ENCODE results near the gene RBP5. TPM values are rescaled to one million over a fixed set of nuclear protein-coding genes. Genes with fewer than 3 reads are reported as not detected.

RBP5 gene
- total RNA-seq, 1 donor from 2014 or later: 1.8 TPM

DNA sequence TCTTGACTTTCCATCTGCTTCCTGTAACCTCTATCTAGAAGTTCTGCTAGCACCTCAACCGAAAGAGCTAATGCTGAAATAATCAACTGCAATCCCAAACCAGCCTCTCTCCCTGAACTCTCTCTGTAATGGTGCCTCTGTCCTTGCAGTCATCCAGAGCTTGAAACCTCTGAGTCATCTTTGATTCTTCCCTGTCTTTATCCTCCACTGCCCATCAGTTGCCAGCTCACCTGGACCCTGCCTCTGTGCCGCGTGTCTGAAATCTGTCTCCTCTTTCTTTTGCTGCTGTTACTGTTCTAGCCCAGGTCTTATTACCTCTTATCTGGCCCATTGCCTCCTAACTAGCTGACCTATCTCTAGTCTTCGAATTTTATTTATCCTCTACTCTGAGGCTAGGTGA, 17.0 kb upstream of the RBP5 start:
- no peak for DNase-seq

DNA sequence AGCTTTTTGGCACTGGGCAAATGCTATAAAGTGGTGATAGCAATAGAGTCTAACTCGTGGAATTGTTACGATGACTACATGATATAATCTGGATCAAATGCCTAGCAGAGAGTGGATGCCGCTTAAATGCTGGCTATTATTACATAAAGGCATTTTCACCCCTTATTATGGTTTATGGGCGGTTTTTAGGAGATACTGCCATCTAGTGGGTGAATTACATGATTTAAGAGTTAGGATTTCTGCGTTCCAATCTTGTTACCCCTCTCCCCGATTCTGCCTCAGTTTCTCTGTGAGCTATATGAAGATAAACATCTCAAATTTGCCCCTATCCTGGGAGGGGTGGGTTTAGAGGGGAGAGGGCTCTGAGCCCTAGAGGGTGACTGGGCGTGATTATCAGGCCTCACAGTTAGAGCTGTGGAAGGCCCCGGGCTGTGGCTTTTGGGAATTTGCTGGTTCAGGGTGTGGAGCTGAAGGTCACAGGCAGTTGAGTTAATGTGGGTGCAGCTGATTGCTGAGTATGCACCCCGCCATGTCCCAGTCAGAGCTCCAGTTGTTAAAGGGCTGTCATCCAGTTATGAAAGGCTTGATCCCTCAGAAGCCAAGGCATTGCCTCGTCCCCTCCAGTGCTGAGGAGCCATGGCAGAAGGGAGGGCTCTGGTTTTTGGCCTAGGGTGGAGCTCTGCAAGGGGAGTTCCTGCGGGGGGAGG, 15.9 kb upstream of the RBP5 start:
- peak; percentile 49 for DNase-seq

DNA sequence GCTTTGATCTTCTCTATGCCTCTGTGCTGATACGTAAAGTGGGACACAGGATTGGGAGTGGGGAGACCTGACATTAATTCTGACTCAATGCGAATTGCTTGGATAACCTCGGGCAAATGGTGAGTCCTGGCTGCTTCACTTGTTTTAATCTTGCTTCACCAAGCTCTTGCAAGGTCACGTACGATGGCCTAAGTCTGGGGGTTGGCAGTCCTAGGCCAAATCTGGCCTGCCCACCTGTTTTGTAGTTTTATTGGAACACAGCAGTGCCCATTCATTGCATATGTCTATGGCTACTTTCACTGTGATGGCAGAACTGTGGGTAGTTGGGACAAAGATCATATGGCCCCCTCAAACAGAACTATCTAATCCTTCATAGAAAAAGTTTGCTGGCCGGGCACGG, 14.9 kb upstream of the RBP5 start:
- no peak for DNase-seq

DNA sequence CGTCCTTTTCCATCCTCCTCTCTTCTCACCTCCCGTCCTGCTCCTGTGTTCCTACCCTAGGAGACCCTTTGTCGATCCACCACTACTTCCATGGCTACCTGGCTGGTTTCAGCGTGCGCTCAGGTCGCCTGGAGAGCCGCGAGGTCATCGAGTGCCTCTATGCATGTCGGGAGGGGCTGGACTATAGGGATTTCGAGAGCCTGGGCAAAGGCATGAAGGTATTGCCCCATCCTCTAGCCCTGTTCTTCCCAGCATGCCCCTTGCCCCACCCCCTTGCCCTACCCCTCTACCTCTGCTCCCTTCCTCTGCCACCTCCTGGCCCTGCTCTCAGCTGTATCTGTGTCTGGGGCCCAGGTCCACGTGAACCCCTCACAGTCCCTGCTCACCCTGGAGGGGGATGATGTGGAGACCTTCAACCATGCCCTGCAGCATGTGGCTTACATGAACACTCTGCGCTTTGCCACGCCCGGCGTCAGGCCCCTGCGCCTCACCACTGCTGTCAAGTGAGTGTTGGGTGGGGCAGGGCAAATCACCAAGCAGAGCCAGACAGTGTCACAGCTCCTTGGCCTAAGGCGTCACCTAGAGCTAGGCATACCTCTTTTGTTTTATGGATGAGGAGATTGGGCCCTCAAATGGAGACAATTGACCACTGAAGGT, 14.2 kb upstream of the RBP5 start:
- DNase-seq: no peak

DNA sequence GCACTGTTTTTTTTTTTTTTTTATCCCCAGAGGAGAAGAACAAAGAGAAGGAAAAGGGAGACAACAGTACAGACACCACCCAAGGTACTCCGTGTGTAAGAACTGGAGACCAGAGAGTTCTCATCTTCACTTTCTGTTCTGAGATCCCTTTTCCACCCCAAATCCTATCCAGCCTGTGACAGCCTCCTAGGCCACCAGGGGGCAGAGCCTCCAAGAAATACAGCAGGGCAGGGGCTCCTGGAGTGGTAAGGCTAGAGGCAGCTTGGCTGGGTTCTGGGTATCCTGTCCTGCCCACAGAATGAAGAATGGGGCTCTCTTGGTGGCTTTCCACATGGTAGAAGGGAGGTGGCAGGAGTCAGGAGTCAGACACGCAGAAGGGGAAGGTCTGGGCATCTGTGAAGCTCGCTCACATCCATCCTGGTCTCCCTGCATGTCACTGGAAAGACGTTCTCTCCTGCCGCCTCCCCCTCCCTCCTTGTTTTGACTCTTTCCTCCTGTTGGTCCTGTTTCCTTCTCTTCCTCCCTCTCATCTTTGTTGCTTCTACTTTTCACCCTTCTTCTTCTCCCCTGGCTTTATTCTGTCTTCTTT, 13.5 kb upstream of the RBP5 start:
- DNase-seq: peak; percentile 41

DNA sequence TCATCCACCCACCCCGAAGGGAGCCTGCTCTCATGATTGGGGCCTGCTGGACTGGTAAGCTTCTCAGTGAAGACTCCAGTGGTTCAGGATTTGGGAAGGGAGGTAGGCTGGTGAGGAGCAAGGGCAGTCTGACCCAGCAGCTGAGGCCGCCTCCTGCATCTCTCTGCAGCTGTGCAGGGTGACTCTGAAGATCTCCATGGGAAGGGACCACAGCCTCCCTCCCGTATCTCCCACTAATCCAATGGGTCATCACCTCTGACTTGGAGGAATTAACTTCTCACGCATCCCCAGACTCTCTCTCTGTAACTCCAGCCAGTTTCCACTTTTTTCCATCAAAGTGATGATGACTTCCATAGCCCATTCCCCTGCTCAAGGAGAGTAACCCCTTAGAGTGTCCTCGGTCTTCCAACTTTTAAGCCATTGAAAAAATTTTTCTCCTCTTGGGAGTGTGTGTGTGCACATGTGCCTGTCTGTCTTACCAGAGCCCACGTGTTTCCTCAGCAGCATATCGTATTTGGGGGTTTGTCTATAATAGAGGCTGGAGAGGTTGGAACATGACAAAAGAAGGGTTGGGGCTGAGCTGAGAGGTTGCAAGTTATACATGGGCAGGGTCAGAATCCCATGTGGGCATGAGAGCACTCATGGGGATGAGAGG, 12.8 kb upstream of the RBP5 start:
- DNase-seq: no peak

DNA sequence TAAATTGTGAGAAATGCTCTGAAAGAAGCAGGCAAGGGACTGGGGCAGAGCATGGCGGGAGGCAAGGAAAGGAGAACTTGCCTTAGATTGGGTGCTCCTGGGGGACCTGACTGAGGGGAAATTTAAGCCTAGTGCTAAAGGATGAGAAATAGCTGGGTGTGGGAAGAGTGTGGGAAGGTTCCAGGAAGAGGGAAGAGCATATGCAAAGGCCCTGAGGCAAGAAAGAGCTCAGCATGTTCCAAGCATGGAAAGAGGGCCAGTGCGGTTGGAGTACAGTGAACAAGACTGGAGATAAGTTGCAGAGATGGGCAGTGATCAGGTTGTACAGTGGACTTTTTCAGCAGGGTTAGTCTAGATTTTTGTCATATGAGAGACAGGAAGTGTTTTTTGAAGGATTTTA, 10.5 kb upstream of the RBP5 start:
- no peak for DNase-seq

DNA sequence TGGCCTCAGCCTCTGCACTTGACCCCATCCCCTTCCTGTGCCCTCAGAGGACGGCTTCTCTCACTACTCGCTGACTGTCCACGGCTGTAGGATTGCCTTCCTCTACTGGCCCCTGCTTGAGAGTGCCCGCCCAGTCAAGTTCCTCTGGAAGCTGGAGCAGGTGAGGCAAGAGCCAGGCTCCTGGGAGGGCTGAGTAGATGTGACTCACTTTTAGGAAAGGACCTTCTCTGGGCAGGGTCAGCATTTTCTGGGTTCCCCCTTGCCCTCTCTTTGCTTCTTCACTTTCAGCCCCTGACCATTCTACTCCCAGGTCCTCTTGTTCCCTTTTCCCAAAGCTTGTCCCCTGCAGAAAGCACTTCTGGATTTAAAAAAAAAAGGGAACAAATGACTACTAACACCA, 9.2 kb upstream of the RBP5 start:
- DNase-seq: no peak

DNA sequence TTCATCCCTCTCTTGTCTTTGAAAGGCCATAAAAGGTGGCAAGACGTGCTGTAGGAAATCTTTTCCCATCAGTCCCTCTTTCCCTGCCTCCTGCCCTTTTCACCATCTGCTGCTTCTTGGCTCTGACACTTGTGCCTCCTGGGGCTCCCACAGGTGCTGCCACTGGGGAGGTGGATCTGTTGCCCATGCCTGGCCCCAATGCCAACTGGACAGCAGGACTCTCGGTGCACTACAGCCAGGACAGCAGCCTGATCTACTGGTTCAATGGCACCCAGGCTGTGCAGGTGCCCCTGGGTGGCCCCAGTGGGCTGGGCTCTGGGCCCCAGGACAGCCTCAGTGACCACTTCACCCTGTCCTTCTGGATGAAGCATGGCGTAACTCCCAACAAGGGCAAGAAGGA, 8.0 kb upstream of the RBP5 start:
- DNase-seq: no peak

DNA sequence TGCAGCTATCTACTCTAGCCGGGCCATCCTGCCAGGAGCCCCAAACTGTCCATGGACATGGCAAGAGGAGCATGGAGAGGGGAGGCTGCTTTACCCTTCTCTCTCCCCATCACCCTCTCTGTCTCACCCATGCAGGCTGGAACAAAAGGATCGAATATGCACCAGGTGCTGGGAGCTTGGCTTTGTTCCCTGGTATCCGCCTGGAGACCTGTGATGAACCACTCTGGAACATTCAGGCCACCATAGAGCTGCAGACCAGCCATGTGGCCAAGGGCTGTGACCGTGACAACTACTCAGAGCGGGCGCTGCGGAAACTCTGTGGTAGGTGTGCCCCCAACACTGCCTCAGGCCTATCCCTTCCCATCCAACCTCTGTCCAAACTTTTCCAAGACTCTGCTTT, 7.4 kb upstream of the RBP5 start:
- no peak for DNase-seq

DNA sequence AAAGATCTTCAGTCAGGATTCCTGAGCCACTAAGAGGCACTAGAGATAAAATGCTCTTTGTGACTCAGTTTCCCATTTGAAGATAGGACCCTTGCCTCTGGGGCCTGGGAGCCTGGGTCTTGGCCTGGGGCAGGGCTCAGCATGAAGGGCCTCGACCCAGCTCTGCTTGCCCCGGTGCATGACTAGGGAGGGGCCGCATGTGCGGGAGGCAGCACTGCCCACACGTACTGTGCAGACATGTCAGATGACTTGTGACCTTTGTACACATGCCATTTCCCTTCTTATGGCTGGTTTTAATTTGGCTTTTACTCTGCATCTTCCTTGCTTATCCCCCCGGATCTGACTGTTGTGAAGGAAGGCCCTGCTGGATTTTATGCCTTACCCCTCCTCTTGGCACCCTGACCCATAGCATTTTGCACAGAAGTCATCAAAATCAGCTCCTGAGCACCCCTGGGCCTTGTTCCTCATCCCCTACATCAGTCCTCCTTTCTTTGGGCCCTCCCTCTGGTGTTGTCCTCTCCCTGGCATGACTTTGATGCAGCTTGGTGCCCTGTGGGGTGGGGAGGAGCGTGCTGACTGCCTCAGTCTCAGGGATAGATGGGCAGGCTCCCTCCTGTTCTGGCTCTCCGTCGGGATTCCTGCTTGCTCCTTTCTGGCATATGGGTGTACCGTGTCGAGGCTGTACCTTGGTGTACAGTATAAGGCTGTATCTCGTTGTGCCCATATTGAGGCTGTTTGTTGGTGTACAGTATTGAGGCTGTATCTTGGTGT, 5.9 kb upstream of the RBP5 start:
- no peak for DNase-seq

DNA sequence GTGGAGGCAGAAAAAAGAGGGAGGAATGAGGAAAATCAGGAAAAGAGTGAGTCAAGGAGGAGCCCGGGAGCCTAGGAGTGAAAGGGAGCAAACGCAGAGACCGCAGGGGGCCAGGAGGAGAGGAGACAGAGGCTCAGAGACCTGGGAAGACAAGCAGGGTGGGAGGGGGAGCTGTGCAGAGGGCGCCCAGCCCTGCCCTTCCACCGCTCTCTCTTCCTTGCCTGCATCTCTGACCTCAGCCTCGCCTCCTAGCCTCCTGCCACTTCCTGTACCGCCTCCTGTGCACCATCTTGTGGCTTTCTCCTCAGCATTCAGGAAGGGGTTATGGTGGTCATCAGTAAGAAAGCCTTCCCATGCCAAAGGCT, 2.8 kb upstream of the RBP5 start:
- DNase-seq: no peak

DNA sequence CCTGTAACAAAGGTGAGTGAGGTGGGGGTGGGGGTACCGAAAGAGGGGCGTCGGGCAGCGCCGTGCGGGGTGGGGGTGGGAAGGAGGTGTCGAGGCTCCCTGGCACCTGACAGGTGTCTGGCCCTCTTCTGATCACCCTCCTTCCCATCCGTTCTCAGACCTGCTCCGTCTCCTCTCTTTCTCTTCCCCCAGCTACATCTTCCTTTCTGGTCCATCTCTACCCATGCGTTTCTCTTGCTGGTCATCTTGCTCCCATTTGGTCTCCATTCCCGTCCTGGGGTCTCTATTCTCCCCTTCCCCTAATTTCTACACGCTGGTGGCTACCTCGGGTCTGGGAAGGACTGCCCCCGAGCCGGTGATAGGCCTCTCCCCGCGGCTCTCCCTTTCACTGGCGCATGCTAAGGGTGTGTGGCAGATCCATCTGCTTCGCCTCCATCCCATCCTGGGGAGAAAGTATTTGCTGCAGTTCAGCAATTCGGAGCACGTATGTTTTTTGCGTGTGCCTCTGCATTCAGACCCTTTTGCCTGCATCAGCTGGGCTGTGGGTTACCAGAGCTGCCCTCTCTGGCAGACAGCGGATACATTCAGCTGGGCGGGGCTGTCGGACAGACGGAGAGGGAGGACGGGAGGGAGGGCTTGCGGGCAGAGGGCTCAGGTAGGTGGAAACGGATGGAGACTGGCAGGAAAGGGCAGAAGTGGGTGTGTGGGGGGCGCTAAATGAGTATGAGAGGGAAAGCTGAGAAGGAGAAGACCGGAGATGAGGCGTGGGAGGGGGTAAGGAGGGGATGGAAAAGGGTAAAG, 2.2 kb upstream of the RBP5 start:
- DNase-seq: peak; percentile 58

DNA sequence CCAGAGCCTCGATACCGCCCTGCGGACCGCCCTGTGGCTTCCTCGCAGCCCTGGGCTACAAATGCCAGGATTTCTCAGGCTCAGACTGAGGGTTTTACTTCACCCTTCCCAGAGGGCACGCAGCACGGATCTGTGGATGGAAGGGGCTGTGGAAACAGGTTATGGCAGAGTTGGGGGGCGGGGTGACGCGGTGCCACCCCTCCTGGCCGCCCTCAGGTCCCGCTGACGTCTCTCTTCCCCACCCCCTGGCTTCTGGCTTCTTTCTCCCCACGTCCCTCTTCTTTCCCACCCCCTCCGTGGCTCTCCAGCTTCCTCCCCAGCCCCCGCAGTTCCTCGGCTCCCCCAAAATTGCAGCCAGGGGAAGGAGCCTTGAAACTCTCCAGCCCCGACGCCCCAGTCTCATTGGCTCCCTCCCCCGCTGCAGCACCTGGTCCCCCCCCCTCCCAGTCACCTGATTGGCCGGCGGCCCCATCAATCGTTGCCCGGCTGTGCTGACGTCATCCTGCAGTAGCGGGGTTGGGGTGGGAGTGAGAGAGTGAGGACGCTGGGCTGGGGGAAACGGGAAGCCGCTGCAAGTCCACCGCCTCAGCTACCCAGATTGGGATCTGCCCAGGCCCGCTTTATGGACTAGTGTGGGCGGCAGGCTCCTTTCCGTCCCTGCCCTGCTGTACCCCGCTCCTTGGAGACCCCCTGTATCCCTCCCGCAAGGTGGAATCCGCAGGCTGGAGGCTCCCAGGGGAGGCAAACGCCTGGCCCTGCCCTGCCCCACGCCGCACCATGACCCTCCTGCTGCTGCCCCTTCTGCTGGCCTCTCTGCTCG, 1.4 kb upstream of the RBP5 start, which contains the start of gene CLSTN3:
Gene CLSTN3 (plus strand): TSS at position 500 of the 820 bp plus-strand sequence. CDS start 278 bp downstream, at position 778.
- DNase-seq: peak; percentile 91

DNA sequence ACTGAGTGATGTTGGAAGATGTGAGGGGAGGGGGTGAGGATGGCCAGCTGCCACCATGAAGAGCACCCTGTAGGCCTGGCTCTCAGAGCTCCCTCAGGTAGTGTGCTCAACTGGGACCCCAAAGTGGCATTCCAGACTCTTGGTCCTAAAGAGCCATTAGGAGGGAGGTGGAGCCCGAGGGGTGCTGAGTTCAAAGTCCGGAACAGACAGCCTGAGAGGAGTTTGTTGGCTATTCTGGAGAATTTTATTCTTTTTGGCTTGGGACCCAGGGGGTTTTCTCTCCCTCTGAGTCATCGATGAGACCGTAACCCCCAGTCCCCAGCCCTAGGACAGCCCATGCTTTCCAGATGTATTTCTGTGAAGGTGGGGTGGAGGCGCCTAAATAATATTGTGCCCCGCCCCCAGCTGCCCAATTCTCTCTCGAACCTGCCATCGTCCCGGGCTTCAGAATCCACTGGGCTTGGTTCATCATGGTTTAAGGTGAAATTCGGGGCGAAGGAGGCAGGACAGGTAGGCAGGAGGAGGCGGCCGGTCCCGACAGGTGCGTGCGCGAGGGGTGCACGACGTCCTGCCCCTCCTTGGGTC, 690 bp upstream of the RBP5 start:
- DNase-seq: no peak

DNA sequence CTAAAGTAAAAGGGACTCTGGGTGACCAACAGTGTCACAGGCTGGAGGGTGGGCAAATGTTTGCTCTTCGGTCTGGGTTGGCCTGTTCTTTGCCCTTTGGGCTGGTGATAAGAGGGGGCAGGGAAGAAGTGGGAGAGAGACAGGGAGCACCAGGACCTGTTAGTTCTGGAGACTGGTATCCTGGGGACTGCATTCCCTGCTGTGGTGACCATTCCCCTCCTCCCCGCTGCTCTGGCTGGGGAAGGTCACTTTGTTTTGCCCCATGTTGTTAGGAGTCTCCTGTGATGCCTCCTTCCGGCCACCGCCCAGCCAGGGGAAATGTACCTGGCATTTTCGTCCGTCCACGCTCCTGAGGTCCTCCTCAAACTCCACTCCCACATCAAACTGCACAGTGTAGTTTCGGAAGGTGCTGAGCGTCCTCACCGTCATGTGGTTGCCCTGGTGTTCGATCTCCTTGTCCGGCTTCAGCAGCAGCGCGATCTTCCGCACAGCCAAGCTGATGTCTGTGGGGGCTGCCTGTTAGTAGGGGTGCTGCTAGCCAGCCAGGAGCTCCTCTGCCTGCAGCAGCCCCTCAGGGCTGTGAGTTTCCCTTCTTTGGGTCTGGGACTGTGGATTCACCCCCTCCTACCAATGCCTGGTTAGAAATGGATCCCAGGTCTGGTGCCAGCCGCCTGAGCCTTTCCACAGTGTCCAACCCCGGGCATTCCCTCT, 618 bp downstream of the RBP5 start:
- DNase-seq: no peak

DNA sequence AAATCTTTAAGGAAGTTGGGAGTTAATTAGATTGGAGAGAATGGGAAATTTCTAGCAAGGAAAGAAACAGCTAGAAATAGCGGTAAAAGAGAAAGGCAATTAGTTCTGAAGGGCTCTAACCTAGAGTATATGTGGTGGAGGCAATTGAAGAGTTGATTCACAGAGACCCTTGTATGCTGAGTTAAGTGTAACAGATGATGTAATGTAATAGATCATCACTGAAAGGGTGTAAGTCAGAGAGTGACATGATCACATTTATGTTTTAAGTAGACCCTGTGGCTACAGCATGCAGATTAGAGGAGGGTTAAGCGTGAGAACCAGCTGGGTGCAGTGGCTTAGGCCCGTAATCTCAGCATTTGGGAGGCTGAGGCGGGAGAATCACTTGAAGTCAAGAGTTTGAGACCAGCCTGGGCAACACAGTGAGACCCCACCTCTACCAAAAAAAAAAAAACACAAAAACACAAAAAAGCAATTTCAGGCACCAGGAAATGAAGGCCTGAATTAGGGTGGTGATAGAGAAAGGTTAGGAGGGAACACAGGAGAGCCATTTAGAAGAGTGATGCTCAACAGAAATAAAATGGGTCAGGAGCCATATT, 3.0 kb downstream of the RBP5 start:
- DNase-seq: no peak

DNA sequence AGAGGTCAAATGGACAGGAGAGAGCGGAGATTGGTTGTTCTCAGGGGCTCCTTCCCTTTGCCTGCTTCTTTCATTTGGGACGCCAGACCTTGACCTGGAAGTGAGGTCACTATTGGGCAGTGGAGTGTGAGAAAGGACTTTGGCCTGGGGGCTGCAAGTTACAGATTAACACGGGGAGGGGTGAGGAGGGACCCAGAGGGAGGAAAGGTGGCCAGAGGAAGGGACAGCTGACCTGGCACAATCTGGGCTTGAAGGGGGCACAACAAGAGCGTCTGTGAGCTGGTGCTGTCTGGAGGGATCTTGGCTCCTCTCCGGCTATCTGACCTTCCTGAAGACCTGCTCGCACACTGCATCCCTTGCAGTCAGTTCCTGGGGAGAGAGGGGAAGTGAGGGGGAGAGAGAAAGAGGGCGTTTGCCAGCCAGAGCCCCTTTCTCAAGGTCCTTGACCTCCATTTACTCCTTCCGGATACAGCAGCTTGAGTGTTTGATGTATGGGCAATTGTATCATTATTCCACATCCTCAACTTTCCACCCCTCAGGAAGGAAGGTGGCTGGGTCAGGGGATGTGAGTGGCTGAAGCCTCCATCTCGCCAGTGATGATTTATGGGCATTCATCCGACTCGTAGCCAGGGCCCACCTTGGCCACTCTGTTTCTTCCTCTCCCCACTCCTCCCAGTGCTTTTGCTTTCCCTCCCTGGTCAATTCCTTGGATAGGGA, 4.7 kb downstream of the RBP5 start:
- DNase-seq: no peak
